DMS153 treated with DMSO at 0.1 percent for 48 hours (cell line): ENCODE results near the gene GOLGA8T.
"Not testable (repeated sequence)": the region's sequence is repeated elsewhere in the genome, so short reads cannot be mapped to it uniquely, and the experiment has no call there.

Experiments used
- DNase-seq: peaks from one replicate; lab custom pipeline; 2025; ENCODE audit not compliant: unreplicated experiment; lab: John Stamatoyannopoulos, UW

Gene GOLGA8T

GRCh38 chr15:30134751-30135150 lies at the start of gene GOLGA8T:
Gene GOLGA8T, plus strand, starts transcription at chr15:30135051. Its CDS starts 98 bp downstream, at chr15:30135149.
- DNase-seq = not testable (repeated sequence)

- not testable (repeated sequence) for DNase-seq
Measured at GRCh38 chr15:30097827-30098226, 37.0 kb upstream of the GOLGA8T start.

GRCh38 chr15:30102890-30103289 lies 32.0 kb upstream of the GOLGA8T start:
- DNase-seq = not testable (repeated sequence)

GRCh38 chr15:30103941-30104507 lies 30.8 kb upstream of the GOLGA8T start:
- not testable (repeated sequence) for DNase-seq

DNA sequence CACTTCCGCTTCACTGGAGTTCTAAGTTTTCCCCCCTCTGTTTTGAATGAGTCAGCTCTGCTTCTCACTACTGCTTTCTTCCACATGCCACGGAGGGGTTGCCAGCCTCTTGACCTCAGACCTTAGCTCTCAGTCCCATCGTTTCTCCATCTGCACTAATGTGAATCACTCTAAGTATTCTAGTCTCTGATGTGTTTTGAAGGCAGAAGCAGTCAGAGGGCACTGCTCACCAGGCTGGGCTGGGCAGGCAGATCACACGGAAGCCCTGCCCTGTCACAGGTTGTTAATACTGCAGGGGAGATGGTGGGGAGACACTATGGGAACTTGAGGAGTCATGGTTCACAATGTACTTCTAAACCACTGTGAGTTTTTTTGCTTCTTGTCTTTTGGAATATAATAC lies 24.3 kb upstream of the GOLGA8T start:
- not testable (repeated sequence) for DNase-seq

DNA sequence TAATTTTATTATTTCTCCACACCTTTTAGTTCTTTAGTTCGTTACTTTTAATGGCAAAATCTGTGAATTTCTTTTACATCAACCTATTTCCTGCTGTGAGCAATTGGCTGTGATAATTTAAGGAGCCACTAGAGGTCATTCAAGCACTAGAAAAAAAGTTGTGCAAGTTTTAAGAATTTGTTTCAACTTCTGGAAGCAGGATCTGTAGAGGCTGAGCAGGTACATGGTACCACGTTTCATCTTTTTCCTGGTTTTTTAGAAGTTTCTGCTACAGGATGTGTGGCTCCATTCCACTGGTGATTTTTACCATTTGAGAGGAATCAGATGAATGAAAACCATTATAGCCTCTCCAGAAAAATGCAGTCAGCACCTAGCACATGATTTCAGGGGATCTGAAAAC lies 4.8 kb upstream of the GOLGA8T start:
- DNase-seq = not testable (repeated sequence)

DNA sequence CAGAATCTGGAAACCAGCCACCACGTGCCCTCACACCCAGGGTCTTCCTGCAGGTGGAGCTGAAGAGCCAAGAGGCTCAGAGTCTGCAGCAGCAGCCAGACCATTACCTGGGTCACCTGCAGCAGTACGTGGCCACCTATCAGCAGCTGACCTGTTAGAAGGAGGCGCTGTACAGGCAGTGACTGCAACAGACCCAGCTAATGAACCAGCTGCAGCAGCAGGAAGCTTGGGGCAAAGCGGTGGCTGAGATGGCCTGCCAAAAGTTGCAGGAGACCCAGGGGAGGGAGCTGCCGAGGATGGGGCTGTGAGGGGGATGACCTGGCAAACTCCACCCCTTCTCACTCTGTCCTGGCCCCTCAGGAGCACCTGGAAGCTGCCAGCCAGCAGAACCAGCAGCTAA lies 8.4 kb downstream of the GOLGA8T start:
- DNase-seq = not testable (repeated sequence)

GRCh38 chr15:30149891-30150290 lies 15.0 kb downstream of the GOLGA8T start:
- not testable (repeated sequence) for DNase-seq

- DNase-seq = not testable (repeated sequence)
Measured at GRCh38 chr15:30162479-30163357, 27.9 kb downstream of the GOLGA8T start.

DNA sequence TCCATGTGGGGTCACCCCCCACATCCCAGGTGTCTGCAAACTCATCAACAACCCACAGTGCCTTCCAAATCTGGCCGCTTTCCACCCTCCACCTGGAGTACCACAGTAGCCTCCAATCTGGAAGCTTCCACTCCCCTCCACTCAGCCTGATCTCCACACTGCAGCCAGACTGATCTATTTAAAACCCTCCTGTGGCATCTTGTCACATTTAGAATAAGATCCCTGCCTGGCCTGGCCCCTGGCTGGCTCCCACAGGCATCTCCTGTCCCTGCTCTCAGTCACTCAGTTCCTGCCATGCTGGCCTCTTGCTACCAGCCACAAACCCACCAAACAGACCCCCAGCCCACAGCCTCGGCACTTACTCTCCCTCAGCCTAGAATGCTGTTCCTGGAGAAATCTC lies 28.9 kb downstream of the GOLGA8T start:
- not testable (repeated sequence) for DNase-seq

- DNase-seq = not testable (repeated sequence)
Measured at GRCh38 chr15:30164257-30164656, 29.4 kb downstream of the GOLGA8T start.

DNA sequence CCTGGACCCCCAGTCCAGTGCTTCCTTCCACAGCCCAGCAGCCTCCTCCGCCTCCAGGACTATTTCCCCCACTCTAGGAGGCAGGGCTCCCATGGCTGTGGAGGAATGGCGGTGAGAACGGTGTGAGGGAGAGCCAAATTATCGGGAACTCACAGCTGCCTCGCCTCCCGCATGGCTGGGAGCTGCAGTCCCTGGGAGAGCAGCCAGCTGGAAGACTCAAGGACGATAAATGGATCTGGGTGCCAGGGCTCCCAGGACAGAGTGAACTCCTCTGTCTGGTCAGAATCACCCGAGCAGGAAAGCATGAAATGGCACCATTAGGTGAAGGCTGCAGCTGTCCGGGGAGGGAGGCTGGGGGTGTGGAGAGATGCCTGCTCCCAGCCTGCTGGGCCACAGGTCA lies 32.6 kb downstream of the GOLGA8T start:
- not testable (repeated sequence) for DNase-seq

GRCh38 chr15:30167886-30168285 lies 33.0 kb downstream of the GOLGA8T start:
- not testable (repeated sequence) for DNase-seq

DNA sequence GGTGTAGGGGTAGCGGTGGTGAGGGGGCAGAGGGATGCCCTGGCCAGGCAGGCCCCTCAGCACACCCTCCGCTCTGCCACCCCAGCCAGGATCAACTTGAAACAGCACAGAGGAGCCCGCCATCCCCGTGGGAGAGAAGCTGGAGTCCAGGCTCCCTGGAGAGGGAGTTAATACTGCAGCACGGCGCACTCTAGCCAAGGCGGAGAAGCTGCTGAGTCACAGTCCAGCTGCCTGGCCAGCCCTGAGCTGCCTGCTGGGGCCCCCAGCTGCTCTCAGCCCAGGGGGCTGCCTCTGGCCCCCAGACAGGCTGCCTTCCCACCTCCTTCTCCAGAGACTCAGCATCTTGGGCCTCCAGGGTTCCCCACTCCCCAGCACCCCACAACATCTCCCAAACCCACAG lies 36.6 kb downstream of the GOLGA8T start:
- not testable (repeated sequence) for DNase-seq

GRCh38 chr15:30173041-30173608 lies 38.3 kb downstream of the GOLGA8T start:
- not testable (repeated sequence) for DNase-seq

DNA sequence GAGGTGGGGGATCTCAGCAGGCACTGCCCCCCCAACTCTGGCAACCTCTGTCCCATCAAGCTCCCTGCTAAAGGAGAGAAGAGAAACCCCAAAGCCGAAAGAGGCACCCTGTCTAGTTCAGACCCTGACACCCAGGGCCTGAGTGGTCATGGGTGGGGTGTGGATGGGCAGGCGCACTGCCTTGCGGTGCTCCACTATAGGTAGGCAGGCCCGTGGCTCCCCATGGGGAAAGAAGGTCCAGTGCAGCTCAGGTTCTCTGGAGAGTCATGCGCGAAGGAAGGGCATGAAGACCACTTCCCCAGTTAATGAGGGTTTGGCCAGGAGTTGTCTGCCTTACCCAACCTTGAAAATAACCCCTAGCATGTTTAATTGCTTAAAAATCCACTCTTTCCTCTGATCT lies 40.4 kb downstream of the GOLGA8T start:
- not testable (repeated sequence) for DNase-seq

GRCh38 chr15:30176613-30177012 lies 41.8 kb downstream of the GOLGA8T start:
- DNase-seq = not testable (repeated sequence)

- DNase-seq = not testable (repeated sequence)
Measured at GRCh38 chr15:30179814-30180213, 45.0 kb downstream of the GOLGA8T start.

- not testable (repeated sequence) for DNase-seq
Measured at GRCh38 chr15:30185495-30185894, 50.6 kb downstream of the GOLGA8T start.

DNA sequence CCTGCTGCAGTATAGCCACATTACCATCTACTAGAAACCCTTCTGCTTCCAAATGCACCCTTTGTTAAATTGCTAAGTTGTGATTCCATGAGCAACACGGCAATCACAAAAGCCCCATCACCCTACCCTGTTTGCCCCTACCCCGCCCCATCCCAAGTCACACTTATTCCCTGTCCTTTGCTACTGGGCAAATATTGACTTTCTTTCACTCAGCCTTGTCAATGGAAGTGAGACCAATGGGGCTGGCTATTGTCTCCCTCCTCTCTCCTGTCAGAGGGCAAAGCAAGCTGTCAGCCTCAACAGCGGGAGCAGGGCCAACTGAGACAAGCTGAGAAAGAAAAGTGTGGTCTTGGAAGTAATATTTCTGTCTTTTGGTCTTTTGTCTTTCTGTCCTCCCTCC lies 52.6 kb downstream of the GOLGA8T start:
- DNase-seq = not testable (repeated sequence)

DNA sequence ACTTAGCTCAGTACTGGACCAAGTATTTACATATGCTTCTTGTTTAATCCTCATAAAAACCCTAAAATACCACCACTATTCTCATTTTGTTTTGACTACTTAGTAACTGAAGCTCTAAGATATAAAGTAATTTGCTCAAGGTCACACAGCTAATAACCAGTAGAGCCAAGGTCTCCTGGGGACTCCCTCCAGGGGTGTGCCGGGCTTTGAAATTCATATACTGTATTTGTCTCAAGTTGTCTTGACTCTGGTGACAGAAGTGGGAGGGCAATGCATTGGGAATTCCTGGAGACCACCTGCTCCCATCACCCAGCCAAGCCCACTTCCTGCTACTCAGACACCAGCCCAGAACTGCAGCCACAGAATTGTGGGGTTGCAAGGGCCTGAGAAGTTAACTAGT lies 54.9 kb downstream of the GOLGA8T start:
- not testable (repeated sequence) for DNase-seq

GRCh38 chr15:30191143-30191542 lies 56.3 kb downstream of the GOLGA8T start:
- not testable (repeated sequence) for DNase-seq
